Measurements from ENCODE around the gene PBX2.

Gene PBX2

DNA sequence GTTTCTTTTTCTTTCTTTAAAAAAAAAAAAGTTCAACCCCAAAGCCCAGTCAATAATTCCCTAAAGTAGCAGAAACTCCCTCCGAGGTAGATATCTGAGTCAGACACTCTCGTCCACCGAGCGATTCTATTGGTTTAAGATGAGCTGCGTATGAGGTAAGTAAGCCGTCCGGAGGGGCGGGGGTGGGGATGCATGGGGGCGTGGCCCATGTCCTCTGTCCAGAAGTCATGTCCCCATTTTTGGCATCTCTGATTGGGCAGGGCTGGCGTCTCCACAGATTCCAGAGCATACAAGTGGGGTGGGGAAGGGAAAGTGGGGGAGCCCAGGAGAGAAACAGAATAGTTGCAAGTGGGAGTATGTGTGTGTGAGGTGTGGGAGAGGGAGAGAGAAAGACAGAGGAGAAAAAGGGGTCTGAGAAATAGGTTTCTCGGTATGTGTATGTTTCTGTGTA lies 4.3 kb downstream of the PBX2 start:
- peak; percentile 95 for DNase-seq

DNA sequence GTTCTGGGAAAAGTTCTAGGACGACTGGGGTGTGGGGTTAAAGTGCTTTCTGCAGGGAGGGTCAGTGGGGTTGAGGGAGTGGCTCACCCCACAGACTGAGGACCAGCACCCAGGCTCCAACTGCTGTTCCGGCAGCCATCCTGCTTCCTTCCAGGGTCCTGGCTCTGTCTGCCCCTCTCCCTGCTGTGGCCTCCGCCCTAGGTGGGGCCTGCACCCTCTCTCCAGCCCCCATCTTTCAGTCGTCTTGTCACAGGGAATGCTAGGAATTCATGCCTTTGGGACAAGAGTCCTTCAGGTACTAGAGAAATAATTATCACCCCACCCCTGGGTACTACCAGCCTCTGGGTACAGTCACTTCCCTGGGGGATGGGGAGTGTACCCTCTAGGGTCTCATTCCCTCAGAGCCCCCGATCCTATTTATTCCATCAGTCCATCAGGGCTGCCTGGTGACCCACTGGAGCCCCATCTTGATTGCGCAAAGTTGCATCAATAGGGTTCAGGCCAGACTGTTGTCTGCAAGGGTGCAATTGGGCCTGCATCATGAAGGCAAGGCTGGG lies 5.8 kb downstream of the PBX2 start, which contains the start of gene AGER:
AGER (minus strand) TSS at position 170 of the 557 bp plus-strand sequence; CDS start at position 139, 31 bp downstream.
- no peak for DNase-seq

DNA sequence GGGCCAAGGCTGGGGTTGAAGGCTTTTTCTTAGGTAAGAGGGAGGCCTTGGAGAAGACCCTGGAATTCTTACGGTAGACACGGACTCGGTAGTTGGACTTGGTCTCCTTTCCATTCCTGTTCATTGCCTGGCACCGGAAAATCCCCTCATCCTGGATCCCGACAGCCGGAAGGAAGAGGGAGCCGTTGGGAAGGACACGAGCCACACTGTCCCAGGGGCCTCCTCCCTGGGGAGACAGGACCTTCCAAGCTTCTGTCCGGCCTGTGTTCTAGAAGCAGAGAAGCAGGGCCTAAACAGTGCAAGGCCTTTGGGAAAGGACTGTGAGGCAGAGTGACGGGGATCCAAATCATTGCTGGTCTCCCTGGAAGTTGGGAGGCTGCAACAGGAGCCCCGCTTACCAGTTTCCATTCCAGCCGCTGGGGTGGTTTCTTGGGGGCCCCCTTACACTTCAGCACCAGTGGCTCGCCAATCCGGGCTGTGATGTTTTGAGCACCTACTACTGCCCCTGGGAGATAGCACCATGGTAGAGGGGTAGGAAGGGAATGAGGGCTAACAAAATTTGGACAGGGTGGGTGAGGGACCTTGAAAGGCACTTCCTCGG lies 6.4 kb downstream of the PBX2 start:
- DNase-seq: no peak

DNA sequence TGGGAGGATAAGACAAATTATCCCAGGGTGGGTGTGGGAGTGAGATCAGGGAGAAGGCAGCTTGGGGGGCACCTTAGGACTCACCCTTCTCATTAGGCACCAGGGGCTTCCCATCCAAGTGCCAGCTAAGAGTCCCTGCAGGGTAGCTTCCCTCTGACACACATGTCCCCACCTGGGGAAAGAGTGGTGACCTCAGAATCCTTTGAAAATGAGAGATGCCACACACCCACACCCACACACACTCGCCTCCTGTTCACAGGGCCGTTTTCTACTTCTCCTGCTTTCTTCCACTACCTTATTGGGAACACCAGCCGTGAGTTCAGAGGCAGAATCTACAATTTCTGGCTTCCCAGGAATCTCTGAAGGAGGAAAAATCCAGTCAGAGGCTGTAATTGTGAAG lies 7.0 kb downstream of the PBX2 start:
- DNase-seq: no peak

DNA sequence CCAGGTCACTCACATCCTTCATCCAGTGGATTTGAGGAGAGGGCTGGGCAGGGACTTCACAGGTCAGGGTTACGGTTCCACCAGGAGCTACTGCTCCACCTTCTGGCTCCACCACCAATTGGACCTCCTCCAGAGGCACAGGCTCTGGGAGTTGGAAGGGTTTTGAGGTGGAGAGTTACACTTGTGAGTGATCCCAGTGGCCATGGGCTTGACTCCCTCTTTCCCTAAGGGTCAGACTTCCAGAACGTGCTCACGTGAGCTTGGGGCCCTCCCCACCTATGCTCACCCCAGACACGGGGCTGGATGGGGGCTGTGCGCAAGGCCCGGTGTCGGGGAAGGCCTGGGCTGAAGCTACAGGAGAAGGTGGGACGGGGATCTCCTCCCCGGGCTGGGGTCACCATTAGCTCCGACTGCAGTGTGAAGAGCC lies 7.4 kb downstream of the PBX2 start:
- no peak for DNase-seq

DNA sequence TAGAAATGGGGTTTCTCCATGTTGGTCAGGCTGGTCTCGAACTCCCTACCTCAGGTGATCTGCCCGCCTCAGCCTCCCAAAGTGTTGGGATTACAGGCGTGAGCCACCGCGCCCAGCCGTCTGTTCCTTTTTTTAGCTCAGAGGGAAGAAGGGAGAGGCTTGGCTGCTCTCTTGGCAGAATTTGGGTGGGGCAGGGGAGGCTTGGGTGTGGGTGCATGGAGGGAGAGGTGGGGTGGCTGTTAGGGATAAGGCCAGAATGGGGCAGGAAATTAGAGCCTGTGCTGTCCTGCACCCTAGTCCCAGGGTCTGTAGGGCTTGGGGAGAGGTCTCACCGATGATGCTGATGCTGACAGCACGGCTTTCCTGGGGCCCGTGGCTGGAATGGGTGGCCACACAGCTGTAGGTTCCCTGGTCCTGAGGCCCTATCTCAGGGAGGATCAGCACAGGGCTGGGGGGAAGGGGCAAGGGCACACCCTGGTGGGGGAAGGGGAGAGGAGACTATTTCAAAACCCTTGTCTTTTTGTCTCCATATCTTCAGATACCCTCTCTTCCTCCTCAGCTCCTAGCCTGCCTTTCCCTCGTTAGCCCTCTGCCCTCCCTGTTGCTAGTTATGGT lies 8.0 kb downstream of the PBX2 start:
- no peak for DNase-seq

DNA sequence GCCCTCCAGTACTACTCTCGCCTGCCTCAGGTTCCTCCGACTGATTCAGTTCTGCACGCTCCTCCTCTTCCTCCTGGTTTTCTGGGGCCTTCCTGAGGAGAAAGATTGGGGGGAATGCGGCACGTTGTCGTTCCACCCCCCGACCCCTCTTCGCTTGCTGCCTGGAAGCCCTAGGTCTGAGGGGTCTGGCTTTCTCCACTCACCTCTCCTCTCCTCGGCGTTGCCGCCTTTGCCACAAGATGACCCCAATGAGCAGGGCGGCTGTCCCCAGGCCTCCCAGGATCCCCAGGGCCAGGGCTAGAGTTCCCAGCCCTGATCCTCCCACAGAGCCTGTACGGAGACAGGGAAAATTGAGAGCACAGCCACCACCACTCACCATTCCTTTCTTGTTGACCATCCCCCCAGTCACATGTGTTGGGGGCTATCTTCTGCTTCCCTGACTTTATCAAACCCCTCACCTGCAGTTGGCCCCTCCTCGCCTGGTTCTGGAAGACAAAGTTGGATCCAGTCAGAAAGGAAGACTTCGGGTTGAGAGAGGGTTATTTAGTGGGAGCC lies 8.8 kb downstream of the PBX2 start:
- DNase-seq: no peak

DNA sequence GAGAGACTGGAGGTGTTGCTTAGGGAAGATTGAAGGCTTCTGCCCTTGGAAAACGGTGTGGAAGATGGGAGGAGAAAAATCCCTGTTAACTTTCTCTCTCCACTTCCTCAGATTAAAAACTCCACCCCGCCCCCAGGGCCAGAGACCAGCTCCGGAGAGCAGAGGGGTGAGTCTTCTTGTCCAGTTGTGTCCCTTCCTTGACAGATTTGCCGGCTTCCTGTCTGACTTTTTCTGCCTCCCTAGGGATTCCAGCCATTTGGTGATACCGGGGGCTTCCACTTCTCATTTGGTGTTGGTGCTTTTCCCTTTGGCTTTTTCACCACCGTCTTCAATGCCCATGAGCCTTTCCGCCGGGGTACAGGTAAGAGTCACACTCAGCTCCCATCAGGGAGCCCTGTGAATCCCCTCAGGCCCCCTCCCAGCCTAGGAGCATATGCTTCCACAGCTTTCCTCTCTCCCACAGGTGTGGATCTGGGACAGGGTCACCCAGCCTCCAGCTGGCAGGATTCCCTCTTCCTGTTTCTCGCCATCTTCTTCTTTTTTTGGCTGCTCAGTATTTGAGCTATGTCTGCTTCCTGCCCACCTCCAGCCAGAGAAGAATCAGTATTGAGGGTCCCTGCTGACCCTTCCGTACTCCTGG lies 10.1 kb downstream of the PBX2 start:
- DNase-seq: no peak

DNA sequence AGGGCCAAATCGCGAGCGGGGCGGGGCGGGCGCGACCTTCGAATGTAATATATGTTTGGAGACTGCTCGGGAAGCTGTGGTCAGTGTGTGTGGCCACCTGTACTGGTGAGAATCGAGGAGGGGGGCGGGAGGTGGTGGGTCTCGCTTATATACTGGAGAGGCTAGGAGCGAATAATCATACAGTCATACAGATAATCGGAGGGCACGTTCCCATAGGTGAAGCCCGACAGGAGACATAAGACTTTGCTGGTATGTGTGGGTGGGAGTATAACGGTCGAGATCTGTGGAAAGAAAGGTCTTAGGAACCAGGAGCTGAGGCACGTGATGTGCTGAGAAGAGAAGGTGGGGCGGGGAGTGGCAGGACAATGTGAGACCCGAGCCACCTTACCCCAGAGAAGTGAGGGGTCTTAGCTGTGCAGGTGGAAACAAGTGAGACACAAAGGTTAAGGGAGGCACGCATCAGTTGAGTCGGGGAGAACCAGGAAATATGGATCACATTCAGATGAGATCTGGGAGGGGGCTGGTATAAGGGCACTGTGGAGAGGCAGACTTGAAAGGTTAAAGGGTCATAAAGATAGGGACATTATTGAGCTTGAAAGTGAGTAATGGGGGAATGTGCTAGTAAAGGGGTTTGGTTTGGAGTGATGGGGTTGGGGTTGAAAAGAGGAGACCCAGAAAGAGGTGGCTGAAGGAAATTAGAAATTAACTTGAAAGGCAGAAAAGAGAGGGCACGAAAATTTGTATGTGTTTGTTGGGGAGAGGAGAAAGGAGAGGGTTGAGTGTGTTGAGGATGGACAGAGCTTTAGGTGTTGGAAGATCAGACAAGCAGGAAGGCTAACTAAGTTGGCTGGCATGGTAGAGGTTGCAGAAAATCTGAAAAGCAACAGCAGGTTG lies 11.2 kb downstream of the PBX2 start:
- DNase-seq: no peak

DNA sequence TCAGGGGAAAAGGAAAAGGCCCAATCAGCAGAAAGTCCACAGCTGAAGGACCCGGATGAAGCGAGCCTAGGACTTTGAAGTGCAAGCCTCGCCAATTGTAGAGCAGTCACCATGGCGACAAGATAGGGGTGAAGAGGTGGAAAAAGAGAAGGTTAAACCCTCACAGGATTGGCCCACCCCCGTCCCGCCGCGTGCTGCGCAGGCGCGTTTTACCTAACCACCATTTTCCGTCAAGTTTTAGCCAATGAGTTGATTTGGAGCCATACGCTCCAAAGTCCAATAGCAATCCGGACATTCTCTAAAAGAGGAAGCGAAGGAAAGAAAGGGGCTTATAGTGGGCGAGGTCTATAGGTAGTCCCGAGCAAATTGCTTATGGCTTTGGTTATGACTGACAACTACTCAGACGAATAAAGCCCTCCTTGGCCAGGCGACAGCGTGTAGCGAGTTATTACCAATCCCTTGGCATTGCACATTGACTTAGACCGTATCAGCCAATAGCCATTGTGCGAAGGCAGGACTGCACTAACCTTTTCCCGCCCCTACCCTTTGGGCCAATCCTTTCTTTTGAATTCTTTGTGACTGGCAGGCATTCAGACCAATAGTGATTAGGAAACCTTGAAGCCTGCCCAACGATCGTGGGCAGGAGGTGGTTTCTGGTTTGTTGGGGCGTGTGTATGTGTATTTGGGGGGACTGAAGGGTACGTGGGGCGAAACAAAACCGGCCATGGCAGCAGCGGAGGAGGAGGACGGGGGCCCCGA lies 12.0 kb downstream of the PBX2 start, which contains the start of gene RNF5:
RNF5 (plus strand) TSS at position 618 of the 759 bp plus-strand sequence; CDS start at position 725, 107 bp downstream.
- DNase-seq: peak; percentile 100

DNA sequence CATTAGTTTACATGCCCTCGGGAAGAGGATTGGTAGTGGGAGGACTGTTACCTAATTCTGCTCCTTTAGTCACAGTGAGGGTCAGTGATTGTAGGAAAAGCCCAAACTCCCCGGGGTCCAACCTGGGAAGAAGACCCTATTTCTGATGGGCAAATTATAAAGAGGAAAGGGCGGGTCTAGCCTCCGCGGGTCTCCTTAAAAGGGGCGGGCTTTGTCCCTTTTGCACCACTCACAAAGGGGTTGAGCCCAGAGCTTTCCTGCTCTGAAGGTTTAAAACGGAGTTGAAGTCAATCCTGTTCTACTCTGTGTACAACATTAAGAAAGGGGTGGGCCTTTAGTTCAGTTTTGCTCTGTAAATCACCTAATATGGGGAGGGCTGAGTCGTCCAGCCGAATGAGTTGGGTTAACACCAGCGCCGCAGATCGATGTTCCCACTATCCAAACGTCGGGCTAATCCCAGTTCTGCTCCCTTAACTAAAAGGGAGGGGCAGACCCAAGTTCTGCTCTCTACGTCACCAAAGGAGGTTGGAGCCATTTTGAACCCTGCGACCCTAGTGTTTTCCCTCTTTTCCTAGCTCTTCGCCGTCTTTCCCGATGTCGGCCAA lies 12.7 kb downstream of the PBX2 start:
- no peak for DNase-seq

DNA sequence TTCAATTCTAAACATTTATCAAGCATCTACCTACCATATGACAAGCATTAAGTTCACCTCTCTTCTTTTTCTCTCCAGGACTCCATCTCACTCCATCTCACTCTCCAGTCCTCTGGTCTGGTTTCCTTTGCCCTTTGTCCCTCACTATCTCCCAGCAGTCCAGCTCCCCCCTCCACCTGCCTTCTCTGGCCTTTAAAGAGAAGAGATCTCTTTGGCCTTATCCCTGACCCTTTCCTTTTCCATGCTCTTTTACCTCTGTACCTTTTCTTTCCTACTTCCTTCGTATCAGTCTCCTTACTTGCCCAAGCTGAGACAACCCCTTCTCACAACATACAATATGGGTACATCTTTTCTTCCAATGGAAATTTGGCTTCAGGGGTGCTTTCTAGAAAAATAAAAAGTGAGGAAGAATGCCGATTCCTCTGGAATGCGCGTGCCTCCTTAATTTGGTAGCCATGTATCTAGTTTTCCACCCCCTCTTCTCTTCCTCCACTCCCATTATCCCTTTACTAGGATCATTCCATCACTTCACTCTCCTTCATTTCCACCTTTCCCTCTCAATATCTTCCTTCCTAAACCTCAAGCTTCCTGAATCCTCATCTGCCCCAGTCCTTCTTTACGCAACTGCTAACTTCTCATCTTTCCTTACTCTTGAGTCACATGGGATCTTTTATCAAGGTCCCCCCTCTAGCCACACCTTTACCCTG lies 13.4 kb downstream of the PBX2 start:
- no peak for DNase-seq

DNA sequence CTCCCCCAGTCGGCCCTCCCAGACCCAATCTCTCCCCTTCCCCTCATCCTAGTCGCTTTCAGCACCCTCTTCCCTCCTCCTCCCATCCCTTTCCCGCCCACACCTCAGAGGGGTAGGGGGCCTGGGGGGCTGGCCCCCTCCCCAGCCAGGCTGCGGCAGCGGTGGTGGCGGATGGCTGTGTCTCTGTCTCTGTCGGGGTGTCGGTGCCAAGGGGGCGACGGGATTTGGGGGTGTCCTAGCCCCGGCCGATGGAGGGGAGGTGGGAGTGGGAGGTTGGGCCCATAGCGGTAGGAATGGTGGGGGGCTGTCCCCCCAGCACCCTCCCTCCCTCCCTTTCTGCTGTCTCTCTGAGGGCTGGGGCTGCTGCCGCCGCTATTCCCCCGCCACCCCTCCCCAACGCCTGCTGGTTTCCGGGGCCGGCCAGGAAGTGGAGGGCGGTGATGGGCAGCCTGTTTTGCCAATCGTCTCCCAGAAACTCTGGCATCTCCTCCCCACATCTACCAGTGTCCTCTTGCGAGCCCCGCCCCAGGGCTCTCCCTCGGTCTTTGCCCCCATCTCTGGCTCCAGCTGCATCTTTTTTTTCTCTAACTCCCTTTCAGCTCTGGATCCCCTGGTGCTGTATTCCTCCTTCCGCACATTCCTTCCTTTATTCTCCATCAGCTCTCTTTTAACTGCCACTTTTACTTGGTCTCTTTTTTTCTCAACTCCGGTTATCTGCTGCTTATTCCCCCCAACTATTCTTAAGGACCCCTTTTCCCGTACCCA lies 14.1 kb downstream of the PBX2 start, which contains the start of gene AGPAT1:
AGPAT1 (minus strand) TSS at position 374 of the 765 bp plus-strand sequence. CDS start 4,588 bp downstream, outside the sequence.
- DNase-seq: peak; percentile 98

DNA sequence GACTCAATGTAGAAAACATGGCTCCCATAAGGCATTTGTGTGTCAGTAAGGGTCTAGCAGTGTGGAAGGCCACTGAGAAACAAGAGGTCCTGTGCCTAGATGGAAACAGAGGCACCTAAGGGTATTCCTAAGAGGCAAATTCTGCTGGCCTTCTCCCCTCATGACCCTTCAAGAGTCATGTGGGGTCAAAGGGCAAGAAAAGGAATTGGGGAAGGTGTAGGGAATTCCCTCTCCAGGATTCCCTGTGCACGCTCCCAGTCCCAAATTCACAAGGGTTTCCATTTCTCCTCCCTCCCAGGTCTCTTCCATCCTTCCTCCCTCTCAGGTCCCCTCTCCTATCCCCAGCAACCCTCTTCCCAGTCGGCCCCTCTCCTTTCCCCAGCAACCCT lies 14.7 kb downstream of the PBX2 start:
- DNase-seq: no peak

DNA sequence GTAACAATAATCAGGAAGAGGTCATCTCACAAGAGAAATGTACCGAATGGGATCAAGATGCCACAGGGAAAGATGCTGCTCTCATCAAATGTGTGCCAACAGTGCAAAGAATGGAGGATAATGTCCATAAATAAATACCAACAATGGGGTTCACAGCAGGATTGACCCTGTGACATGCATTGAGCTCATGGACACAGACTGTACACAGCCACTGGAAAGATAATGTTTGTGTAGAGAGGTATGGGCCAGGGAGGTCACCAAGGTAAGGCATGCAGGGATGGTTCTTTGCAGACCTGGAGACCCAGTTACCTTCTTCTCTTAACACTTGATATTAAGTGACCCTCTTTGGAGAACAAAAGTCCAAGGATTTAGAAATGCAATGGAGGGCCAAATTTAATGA lies 15.6 kb downstream of the PBX2 start:
- no peak for DNase-seq

DNA sequence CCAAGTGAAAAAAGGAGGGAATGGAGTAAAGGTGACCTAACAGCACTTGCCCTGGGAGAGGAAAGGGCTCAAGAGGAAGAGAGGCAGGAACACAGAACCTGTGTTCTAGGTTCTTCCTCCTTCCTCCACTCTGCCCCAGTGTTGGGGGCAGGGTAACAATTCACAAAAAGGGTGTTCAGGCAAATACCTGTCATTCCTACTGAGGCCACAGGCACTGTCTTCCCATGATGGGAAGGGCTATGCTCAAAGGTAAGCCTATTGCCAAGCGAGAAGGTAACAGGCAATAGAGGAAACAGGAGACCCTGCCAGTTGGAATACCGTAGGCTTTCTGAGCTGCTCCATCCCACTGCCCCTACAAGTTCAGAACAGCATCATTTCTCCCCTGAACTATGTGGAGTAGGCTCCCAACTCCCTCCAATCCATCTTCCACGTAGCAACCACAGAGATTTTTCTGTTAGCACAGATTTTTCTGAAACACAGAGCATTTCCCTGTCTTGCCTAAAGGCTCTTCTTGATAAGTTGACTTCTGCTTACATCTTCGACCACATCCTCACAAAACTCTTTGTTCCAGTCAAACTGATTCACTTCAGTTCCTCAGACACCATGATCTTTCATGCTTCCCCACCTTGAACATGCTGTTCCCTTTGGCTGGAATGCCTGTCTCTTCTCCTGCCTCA lies 16.8 kb downstream of the PBX2 start:
- no peak for DNase-seq

DNA sequence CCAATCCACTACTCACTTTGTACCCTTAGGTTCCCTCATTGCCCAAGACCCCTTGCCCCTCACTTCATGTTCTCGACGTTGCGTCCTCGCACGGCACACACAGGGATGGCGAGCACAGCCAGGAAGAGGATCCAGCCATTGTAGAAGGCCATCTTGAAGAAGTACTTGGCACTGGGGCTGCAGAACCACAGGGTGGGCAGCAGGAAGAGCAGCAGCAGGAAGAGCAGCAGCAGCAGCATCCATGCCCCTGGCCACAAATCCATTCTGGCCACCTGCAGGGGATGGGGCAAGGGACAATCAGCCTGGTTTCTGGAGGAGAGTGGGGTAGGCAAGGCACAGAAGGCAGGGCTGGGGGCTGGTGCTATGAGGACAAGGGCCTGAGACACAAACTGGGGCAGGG lies 18.8 kb downstream of the PBX2 start:
- DNase-seq: no peak

DNA sequence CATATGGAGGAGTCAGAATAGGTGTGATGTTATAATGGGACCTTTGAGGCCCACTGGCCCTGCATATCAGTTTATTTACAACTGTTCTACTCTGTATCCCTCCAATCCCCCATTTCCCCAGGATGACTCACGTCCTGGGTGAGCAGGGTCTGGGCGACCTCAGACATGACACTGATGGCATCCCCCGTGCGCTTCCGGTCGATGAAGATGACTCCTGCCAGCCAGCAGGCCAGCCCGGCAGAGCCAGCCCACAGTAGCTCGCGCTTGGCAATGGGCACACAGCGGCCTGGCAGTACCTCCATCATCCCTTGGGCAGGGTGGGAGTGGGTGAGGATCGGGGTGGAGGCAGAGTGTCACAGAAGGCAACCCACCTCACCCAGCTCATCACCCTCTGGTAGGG lies 19.7 kb downstream of the PBX2 start:
- peak; percentile 59 for DNase-seq
